K562 (cell line): ENCODE results near the gene GAD1.

Experiments used
- CEBPB ChIP-seq: fragments of 450-650 bp; IDR thresholded peaks from 2 replicates; pipeline ENCODE4 v1.6.1; 2016; ENCODE audit warnings: missing genetic modification characterization, missing compliant biosample characterization
- RBM22 ChIP-seq: fragments of 200-400 bp; formaldehyde crosslinking; IDR thresholded peaks from 2 replicates; pipeline ENCODE4 v1.6.1; 2018; ENCODE audit warnings: low read length, low read depth; ENCODE audit not compliant: poor library complexity, severe bottlenecking
- SMARCB1 ChIP-seq: IDR thresholded peaks from 2 replicates; pipeline ENCODE4 v1.6.1; 2011; ENCODE audit warnings: improper control_type of control experiment, low read depth; ENCODE audit not compliant: insufficient read length
- TEAD4 ChIP-seq, 2 experiments: sonication (generic) in 1 of 2; formaldehyde crosslinking in 1 of 2; IDR thresholded peaks; 2 replicates each; pipeline versions ENCODE4 v1.6.1 to v1.8.0; 2012 to 2022; ENCODE audit warnings: borderline replicate concordance in 1 of 2, inconsistent platforms in 1 of 2, low read length in 1 of 2, mild to moderate bottlenecking in 1 of 2, missing genetic modification reagents in 1 of 2
- ZC3H11A ChIP-seq: IDR thresholded peaks from 2 replicates; pipeline ENCODE4 v1.6.1; 2012; ENCODE audit warnings: low read depth, low read length, improper control_type of control experiment

- TF ChIP-seq TEAD4 (IDR thresholded peaks at IDR 0.05; ENCODE audit: low read length) (no peak), TEAD4 (CRISPR knock-in tag; IDR thresholded peaks at IDR 0.05; ENCODE audit: borderline replicate concordance) (no peak), RBM22 (no peak), CEBPB (tag) (no peak), ZC3H11A (no peak), SMARCB1 (no peak)
Observed at GRCh38 chr2:170829036-170829435, 12.3 kb downstream of the GAD1 start.
